ENCODE results near the gene TMEM170A. TPM values are rescaled to one million over a fixed set of nuclear protein-coding genes. Genes with fewer than 3 reads are reported as not detected.

TMEM170A gene, protein sequence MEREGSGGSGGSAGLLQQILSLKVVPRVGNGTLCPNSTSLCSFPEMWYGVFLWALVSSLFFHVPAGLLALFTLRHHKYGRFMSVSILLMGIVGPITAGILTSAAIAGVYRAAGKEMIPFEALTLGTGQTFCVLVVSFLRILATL
- total RNA-seq = 42.1 and 43.6 TPM in 2 replicates
- 15.0 and 21.1 TPM in 2 replicates for polyA plus RNA-seq

DNA sequence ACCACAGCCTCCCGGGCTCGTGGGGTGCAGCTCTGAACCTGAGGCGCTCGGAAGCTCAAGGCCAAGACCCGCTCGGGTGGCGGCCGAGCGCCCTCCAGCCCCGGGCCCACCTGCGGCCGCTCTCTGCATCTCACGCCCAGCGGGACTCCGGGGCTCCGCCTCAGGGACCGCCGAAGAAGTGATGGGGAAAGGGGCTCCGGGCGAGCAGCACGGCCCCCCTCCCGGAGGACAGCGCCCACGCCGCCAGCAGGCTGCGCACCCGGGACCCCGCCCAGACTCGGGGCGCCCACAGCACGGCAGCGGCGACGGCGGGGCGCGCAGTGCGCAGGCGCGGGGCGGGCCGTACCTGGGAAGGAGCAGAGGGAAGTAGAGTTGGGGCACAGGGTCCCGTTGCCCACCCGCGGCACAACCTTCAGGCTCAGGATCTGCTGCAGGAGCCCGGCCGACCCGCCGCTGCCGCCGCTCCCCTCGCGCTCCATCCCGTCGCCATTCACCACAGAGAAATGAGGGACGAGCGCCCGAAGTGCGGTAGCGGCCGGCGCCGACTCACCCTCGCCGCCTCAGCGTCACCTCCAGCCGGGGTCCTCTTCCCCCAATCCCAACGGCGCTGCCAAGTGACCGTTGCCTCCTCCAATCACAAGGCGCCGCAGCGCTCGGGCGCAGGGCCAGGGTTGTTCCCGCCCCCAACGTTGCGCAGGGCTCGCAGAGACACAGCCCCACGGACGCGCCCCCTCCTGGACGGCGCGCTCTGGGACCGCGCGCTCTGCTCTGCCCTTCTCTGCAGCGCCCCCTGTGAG is at the start of gene TMEM170A:
Gene TMEM170A, minus strand, starts transcription at position 568 of the 797 bp plus-strand sequence. Its CDS starts 89 bp downstream, at position 479.
- WGBS (ENCODE audit: low lambda C conversion rate, missing lambda C conversion rate) = under 1% methylated on average over 76 of the region's 89 CpGs
- no peak for TF ChIP-seq EZH2phosphoT487 (IDR thresholded peaks at IDR 0.05; ENCODE audit: low read depth, severe bottlenecking, unreplicated experiment)
- TF ChIP-seq, protein P1, sequence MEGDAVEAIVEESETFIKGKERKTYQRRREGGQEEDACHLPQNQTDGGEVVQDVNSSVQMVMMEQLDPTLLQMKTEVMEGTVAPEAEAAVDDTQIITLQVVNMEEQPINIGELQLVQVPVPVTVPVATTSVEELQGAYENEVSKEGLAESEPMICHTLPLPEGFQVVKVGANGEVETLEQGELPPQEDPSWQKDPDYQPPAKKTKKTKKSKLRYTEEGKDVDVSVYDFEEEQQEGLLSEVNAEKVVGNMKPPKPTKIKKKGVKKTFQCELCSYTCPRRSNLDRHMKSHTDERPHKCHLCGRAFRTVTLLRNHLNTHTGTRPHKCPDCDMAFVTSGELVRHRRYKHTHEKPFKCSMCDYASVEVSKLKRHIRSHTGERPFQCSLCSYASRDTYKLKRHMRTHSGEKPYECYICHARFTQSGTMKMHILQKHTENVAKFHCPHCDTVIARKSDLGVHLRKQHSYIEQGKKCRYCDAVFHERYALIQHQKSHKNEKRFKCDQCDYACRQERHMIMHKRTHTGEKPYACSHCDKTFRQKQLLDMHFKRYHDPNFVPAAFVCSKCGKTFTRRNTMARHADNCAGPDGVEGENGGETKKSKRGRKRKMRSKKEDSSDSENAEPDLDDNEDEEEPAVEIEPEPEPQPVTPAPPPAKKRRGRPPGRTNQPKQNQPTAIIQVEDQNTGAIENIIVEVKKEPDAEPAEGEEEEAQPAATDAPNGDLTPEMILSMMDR (IDR thresholded peaks at IDR 0.05; ENCODE audit: poor library complexity) = peak; percentile 100
- H3K9me3 ChIP-seq (ENCODE audit: low read depth) = no peaks in the 10 kb centered on the region

DNA sequence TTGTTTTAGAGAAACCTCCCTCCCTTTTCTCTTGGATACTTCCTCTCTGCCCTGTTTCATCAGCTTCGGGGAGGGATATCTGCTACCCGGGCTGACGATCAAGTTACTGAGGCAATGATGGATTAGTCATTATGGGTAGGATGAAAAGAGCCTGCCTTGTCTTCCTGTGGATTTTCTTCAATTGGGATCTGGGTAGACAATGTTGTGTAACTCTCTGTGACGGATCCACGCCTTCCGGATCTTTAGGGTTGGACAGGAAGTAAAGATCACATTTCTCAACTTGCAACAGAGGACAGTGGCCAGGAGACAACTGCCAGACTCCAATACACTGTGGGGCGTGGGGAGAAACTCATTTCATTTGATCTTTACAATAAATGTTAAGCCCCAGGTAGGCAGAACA is 42.1 kb upstream of the TMEM170A start:
- TF ChIP-seq EZH2 (IDR thresholded peaks at IDR 0.05; ENCODE audit: borderline replicate concordance) (no peak), EZH2phosphoT487 (IDR thresholded peaks at IDR 0.05; ENCODE audit: low read depth, severe bottlenecking, unreplicated experiment) (no peak)
- TF ChIP-seq, protein P1 (IDR thresholded peaks at IDR 0.05; ENCODE audit: poor library complexity) = no peak
- Histone ChIP-seq H3K27me3 (no peaks in the 10 kb centered on the region), H2AFZ (no peak overlapping the region), H3K4me3 (no peak overlapping the region), H3K4me1 (ENCODE audit: insufficient read depth) (no peaks in the 10 kb centered on the region), H3K27ac (peak overlapping the region; percentile 26), H3K36me3 (replicated peaks; ENCODE audit: insufficient read depth, low read depth) (no peaks in the 10 kb centered on the region), H3K9me3 (ENCODE audit: low read depth) (no peaks in the 10 kb centered on the region), H3K9me2 (replicated peaks; ENCODE audit: insufficient read depth) (no peaks in the 10 kb centered on the region), H3K4me2 (no peak overlapping the region), H3K79me2 (no peaks in the 10 kb centered on the region), H4K20me1 (ENCODE audit: insufficient read depth, poor library complexity, severe bottlenecking) (no peaks in the 10 kb centered on the region)
- WGBS (ENCODE audit: low lambda C conversion rate, missing lambda C conversion rate) = 71% methylated on average over 7 of the region's 7 CpGs
- no peak for DNase-seq (ENCODE audit: low spot score)

More for the DNA sequence above, at the start of gene TMEM170A:
- H3K79me2 ChIP-seq = peaks cover 45% of the 10 kb centered on the region
- H3K36me3 ChIP-seq (replicated peaks; ENCODE audit: insufficient read depth, low read depth) = no peaks in the 10 kb centered on the region
- no peaks in the 10 kb centered on the region for H3K27me3 ChIP-seq
- H3K4me1 ChIP-seq (ENCODE audit: insufficient read depth) = peaks cover 10% of the 10 kb centered on the region
- H2AFZ ChIP-seq = peak within 1 kb of the TSS; percentile 57
- H3K27ac ChIP-seq = peak within 1 kb of the TSS; percentile 96
- peak within 1 kb of the TSS; percentile 86 for H3K4me3 ChIP-seq
- peak within 1 kb of the TSS; percentile 80 for H3K4me2 ChIP-seq
- DNase-seq (ENCODE audit: low spot score) = peak; percentile 100
- no peaks in the 10 kb centered on the region for H3K9me2 ChIP-seq (replicated peaks; ENCODE audit: insufficient read depth)
- peaks cover 32% of the 10 kb centered on the region for H4K20me1 ChIP-seq (ENCODE audit: insufficient read depth, poor library complexity, severe bottlenecking)

DNA sequence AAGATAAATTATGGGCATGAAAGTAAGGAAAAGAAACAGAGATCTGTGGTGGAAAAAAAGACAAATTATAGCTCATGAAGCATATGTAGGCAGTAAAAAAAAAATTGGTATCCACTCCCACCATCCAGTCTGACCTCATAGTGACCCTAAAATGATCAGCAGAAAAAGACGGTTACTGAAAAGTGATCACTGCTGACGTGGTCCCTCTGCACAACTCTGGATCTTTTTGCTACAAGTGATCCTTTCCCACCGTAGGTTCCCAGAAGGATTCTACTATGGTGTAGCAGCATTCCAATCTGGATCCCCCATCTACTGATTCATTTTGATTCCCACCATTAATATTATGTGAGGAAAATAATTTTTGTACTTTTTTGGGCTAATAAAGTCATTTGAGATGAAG is 41.6 kb upstream of the TMEM170A start:
- Histone ChIP-seq H3K4me3 (no peak overlapping the region), H3K79me2 (no peaks in the 10 kb centered on the region), H3K27me3 (no peaks in the 10 kb centered on the region), H3K27ac (peak overlapping the region; percentile 26), H4K20me1 (ENCODE audit: insufficient read depth, poor library complexity, severe bottlenecking) (no peaks in the 10 kb centered on the region), H3K4me1 (ENCODE audit: insufficient read depth) (no peaks in the 10 kb centered on the region), H3K4me2 (no peak overlapping the region), H3K9me2 (replicated peaks; ENCODE audit: insufficient read depth) (no peaks in the 10 kb centered on the region), H3K36me3 (replicated peaks; ENCODE audit: insufficient read depth, low read depth) (no peaks in the 10 kb centered on the region), H3K9me3 (ENCODE audit: low read depth) (no peaks in the 10 kb centered on the region), H2AFZ (no peak overlapping the region)
- DNase-seq (ENCODE audit: low spot score) = no peak
- TF ChIP-seq EZH2phosphoT487 (IDR thresholded peaks at IDR 0.05; ENCODE audit: low read depth, severe bottlenecking, unreplicated experiment) = no peak
- TF ChIP-seq, protein P1 (IDR thresholded peaks at IDR 0.05; ENCODE audit: poor library complexity) = no peak
- no peak for TF ChIP-seq EZH2 (IDR thresholded peaks at IDR 0.05; ENCODE audit: borderline replicate concordance)
- WGBS (ENCODE audit: low lambda C conversion rate, missing lambda C conversion rate) = 82% methylated on average over 3 of the region's 3 CpGs
